Osteocyte (in vitro differentiated cells): ENCODE results near the gene HOXB3. TPM values are rescaled to one million over a fixed set of nuclear protein-coding genes. Genes with fewer than 3 reads are reported as not detected.

ENCODE experiments used
- DNase-seq: peaks from one replicate; pipeline ENCODE4 v3.0.0; 2021; ENCODE audit warnings: mixed read lengths; ENCODE audit not compliant: unreplicated experiment; ENCODE audit errors: extremely low spot score
- H3K27ac Mint-ChIP-seq: one replicate; pipeline ENCODE4 v1.8.0; 2021; ENCODE audit warnings: mild to moderate bottlenecking, mixed read lengths; ENCODE audit not compliant: unreplicated experiment
- H3K27me3 Mint-ChIP-seq: one replicate; pipeline ENCODE4 v1.8.0; 2021; ENCODE audit warnings: mixed read lengths; ENCODE audit not compliant: unreplicated experiment
- H3K36me3 Mint-ChIP-seq: one replicate; pipeline ENCODE4 v1.8.0; 2021; ENCODE audit warnings: mixed read lengths; ENCODE audit not compliant: unreplicated experiment
- H3K4me1 Mint-ChIP-seq: one replicate; pipeline ENCODE4 v1.8.0; 2021; ENCODE audit warnings: mixed read lengths; ENCODE audit not compliant: unreplicated experiment
- H3K4me3 Mint-ChIP-seq: one replicate; pipeline ENCODE4 v1.8.0; 2021; ENCODE audit warnings: mild to moderate bottlenecking, moderate library complexity, mixed read lengths; ENCODE audit not compliant: unreplicated experiment
- H3K9me3 Mint-ChIP-seq: one replicate; pipeline ENCODE4 v1.8.0; 2021; ENCODE audit warnings: mixed read lengths; ENCODE audit not compliant: unreplicated experiment
- CTCF ChIP-seq: fragments of 200-600 bp; sonication (generic); IDR thresholded peaks from 2 replicates; pipeline ENCODE4 v1.5.0; 2021; ENCODE audit warnings: antibody characterized with exemption, mild to moderate bottlenecking, moderate library complexity
- total RNA-seq: library from RNA; stranded (reverse); gene quantifications from 2 replicates; pipeline ENCODE4 v1.2.1, GENCODE V29; 2021

HOXB3 gene
- total RNA-seq, 1 donor from 2014 or later: 0.46 TPM

- H3K4me1 Mint-ChIP-seq: no peaks in the 10 kb centered on the region
- TF ChIP-seq CTCF: no peak
These were observed 57.8 kb downstream of the HOXB3 start for GRCh38 chr17:48532261-48532660.

GRCh38 chr17:48530887-48531272 lies 59.2 kb downstream of the HOXB3 start, which contains the start of gene HOXB1:
HOXB1 (minus strand) TSS chr17:48531011; CDS start chr17:48530904, 107 bp downstream.
- TF ChIP-seq CTCF: no peak
- peaks cover 56% of the 10 kb centered on the region for H3K27me3 Mint-ChIP-seq
- no peak for DNase-seq
- H3K27ac Mint-ChIP-seq: no peak within 1 kb of the TSS
- no peak within 1 kb of the TSS for H3K4me3 Mint-ChIP-seq
- H3K4me1 Mint-ChIP-seq: no peaks in the 10 kb centered on the region
- H3K36me3 Mint-ChIP-seq: no peaks in the 10 kb centered on the region
- no peaks in the 10 kb centered on the region for H3K9me3 Mint-ChIP-seq

More at GRCh38 chr17:48532261-48532660, 57.8 kb downstream of the HOXB3 start:
- no peaks in the 10 kb centered on the region for H3K36me3 Mint-ChIP-seq
- peaks cover 53% of the 10 kb centered on the region for H3K27me3 Mint-ChIP-seq
- no peak overlapping the region for H3K4me3 Mint-ChIP-seq
- no peaks in the 10 kb centered on the region for H3K9me3 Mint-ChIP-seq
- DNase-seq: no peak
- no peak overlapping the region for H3K27ac Mint-ChIP-seq

GRCh38 chr17:48530208-48530886 lies 59.7 kb downstream of the HOXB3 start:
- no peaks in the 10 kb centered on the region for H3K4me1 Mint-ChIP-seq
- H3K4me3 Mint-ChIP-seq: no peak overlapping the region
- H3K9me3 Mint-ChIP-seq: no peaks in the 10 kb centered on the region
- H3K36me3 Mint-ChIP-seq: no peaks in the 10 kb centered on the region
- peaks cover 58% of the 10 kb centered on the region for H3K27me3 Mint-ChIP-seq
- no peak overlapping the region for H3K27ac Mint-ChIP-seq
- DNase-seq: peak; percentile 84
- no peak for TF ChIP-seq CTCF

GRCh38 chr17:48529683-48530009 lies 60.4 kb downstream of the HOXB3 start:
- H3K27me3 Mint-ChIP-seq: peaks cover 65% of the 10 kb centered on the region
- no peaks in the 10 kb centered on the region for H3K9me3 Mint-ChIP-seq
- no peaks in the 10 kb centered on the region for H3K36me3 Mint-ChIP-seq
- no peak overlapping the region for H3K4me3 Mint-ChIP-seq
- no peaks in the 10 kb centered on the region for H3K4me1 Mint-ChIP-seq
- H3K27ac Mint-ChIP-seq: no peak overlapping the region
- TF ChIP-seq CTCF: no peak
- DNase-seq: no peak

GRCh38 chr17:48528936-48529682 lies 60.9 kb downstream of the HOXB3 start:
- no peak for DNase-seq
- no peaks in the 10 kb centered on the region for H3K36me3 Mint-ChIP-seq
- H3K4me1 Mint-ChIP-seq: no peaks in the 10 kb centered on the region
- H3K4me3 Mint-ChIP-seq: no peak overlapping the region
- H3K27ac Mint-ChIP-seq: no peak overlapping the region
- H3K27me3 Mint-ChIP-seq: peaks cover 67% of the 10 kb centered on the region
- TF ChIP-seq CTCF: no peak
- no peaks in the 10 kb centered on the region for H3K9me3 Mint-ChIP-seq
